SK-N-SH (cell line): ENCODE data around the gene NAALADL2.
A peak's percentile ranks its signal among the peaks of the same experiment; 100 is the strongest.

Source experiments
- CHD2 ChIP-seq: fragments of 150-350 bp; IDR thresholded peaks from 2 replicates; pipeline ENCODE4 v1.6.1; 2018; ENCODE audit warnings: low read length; ENCODE audit not compliant: partially characterized antibody
- EZH2phosphoT487 ChIP-seq: fragments of 200-600 bp; sonication (generic); IDR thresholded peaks from 2 replicates; pipeline ENCODE4 v1.6.1; 2017; ENCODE audit warnings: low read depth, mixed run types, mild to moderate bottlenecking, antibody characterized with exemption, moderate library complexity, borderline replicate concordance
- GABPA ChIP-seq: IDR thresholded peaks from 2 replicates; pipeline ENCODE4 v1.4.0; 2012; ENCODE audit warnings: low read depth, mild to moderate bottlenecking
- TCF12 ChIP-seq: IDR thresholded peaks from 2 replicates; pipeline ENCODE4 v1.4.0; 2012
- TF ChIP-seq, protein P1 (sequence below): fragments of 200-600 bp; sonication (generic); IDR thresholded peaks from 2 replicates; pipeline ENCODE4 v1.6.1; 2017; ENCODE audit warnings: antibody characterized with exemption, mild to moderate bottlenecking, moderate library complexity
- TF ChIP-seq, protein P2 (sequence below): fragments of 150-350 bp; IDR thresholded peaks from 2 replicates; pipeline ENCODE4 v1.6.1; 2017; ENCODE audit warnings: antibody characterized with exemption, low read length, low read depth, borderline replicate concordance
- TF ChIP-seq, protein P3 (sequence below): IDR thresholded peaks from 2 replicates; pipeline ENCODE4; 2012
- TF ChIP-seq, protein P4 (sequence below): IDR thresholded peaks from 2 replicates; pipeline ENCODE4 v1.4.0; 2012; ENCODE audit warnings: low read depth

DNA sequence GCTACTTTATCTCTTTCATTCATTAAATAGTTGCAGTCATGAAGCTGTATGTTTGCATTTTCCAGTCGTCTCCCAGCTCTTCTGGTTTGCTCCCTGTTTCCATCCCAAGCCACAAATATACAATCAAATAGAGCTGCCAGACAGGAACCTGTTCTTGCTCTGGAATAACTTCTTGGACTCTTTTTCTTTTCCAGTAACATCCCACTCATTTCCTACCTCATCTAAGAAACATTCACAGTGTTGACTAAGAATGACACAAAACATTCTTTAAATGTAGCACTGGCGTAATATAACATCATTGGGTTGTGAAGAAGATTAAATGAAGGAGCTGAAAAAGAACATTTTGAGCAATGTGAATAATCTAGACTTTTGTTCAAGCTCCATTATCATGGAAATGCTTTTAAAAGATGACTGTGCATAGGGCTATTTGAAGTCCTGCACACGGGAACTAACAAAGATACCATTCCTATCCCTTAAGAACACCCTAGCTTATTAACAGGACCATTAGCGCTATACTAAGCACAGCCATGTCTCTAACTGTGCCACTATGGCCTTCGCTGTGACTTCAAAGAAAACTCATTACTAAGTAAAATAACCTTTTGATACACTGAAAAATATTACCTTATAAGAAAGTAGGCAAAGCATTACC, 574.0 kb downstream of the NAALADL2 start:
- no peak for TF ChIP-seq EZH2phosphoT487
- TF ChIP-seq, protein P1, sequence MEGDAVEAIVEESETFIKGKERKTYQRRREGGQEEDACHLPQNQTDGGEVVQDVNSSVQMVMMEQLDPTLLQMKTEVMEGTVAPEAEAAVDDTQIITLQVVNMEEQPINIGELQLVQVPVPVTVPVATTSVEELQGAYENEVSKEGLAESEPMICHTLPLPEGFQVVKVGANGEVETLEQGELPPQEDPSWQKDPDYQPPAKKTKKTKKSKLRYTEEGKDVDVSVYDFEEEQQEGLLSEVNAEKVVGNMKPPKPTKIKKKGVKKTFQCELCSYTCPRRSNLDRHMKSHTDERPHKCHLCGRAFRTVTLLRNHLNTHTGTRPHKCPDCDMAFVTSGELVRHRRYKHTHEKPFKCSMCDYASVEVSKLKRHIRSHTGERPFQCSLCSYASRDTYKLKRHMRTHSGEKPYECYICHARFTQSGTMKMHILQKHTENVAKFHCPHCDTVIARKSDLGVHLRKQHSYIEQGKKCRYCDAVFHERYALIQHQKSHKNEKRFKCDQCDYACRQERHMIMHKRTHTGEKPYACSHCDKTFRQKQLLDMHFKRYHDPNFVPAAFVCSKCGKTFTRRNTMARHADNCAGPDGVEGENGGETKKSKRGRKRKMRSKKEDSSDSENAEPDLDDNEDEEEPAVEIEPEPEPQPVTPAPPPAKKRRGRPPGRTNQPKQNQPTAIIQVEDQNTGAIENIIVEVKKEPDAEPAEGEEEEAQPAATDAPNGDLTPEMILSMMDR, result no peak
- TF ChIP-seq, protein P2, sequence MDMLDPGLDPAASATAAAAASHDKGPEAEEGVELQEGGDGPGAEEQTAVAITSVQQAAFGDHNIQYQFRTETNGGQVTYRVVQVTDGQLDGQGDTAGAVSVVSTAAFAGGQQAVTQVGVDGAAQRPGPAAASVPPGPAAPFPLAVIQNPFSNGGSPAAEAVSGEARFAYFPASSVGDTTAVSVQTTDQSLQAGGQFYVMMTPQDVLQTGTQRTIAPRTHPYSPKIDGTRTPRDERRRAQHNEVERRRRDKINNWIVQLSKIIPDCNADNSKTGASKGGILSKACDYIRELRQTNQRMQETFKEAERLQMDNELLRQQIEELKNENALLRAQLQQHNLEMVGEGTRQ, result no peak
- no peak for TF ChIP-seq GABPA
- peak; percentile 69 for TF ChIP-seq TCF12
- no peak for TF ChIP-seq CHD2
- TF ChIP-seq, protein P3, sequence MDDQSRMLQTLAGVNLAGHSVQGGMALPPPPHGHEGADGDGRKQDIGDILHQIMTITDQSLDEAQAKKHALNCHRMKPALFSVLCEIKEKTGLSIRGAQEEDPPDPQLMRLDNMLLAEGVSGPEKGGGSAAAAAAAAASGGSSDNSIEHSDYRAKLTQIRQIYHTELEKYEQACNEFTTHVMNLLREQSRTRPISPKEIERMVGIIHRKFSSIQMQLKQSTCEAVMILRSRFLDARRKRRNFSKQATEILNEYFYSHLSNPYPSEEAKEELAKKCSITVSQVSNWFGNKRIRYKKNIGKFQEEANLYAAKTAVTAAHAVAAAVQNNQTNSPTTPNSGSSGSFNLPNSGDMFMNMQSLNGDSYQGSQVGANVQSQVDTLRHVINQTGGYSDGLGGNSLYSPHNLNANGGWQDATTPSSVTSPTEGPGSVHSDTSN, result peak; percentile 34
- TF ChIP-seq, protein P4, sequence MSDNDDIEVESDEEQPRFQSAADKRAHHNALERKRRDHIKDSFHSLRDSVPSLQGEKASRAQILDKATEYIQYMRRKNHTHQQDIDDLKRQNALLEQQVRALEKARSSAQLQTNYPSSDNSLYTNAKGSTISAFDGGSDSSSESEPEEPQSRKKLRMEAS, result no peak
